Epithelial cell of esophagus (primary cell): ENCODE measurements around the gene CPED1.
"Not testable (repeated sequence)": the region's sequence is repeated elsewhere in the genome, so short reads cannot be mapped to it uniquely, and the experiment has no call there.

ENCODE experiments used
- DNase-seq: peaks from one replicate; pipeline ENCODE4 v3.0.0; 2010; ENCODE audit warnings: low read depth
- H3K4me3 ChIP-seq: 2 replicates; pipeline ENCODE4 v1.5.1; 2011; ENCODE audit warnings: mild to moderate bottlenecking, low read length, control low read depth
- TF ChIP-seq, protein P1 (sequence below): IDR thresholded peaks from 2 replicates; pipeline ENCODE4 v1.5.1; 2011; ENCODE audit warnings: low read depth, mild to moderate bottlenecking, low read length, control low read depth, inconsistent platforms; ENCODE audit not compliant: insufficient read depth; ENCODE audit errors: missing control alignments

Gene CPED1

DNA sequence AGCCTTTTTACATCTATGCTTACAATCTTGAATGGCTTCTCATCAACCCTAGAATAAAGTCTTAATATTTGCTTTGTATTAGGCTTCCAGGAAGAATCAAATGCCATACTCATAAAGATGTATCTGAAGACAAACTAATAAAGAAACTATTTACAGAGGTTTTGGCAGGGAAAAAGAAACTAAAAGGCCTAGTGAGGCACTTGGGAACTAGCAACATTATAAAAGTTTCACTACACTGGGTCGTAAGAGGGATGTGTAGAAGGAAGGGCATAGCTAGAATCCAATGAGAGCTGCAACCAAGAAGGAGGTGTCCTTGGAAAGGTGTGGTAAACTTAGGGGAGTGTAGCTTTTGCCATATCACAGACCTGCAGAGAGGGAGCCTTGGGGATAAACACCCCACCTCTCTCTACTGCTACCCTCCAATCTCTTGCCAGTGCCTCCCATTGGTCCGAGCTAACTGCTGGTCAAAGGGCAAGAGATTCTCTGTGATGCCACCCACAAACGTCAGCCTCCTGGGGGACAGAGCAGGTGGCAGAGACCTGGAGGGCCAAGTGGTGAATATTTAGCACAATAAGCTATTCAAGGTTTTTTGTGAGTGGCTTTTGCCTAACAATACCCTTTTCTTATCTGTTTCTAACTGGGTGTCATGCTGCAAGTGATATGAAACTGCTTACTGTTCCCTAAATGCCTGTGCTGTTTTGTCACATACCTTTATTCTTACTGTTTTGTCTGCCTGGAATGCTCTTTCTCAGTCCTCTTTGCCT lies 60.7 kb downstream of the CPED1 start:
- DNase-seq, result no peak
- H3K4me3 ChIP-seq, result no peak overlapping the region
- TF ChIP-seq, protein P1, sequence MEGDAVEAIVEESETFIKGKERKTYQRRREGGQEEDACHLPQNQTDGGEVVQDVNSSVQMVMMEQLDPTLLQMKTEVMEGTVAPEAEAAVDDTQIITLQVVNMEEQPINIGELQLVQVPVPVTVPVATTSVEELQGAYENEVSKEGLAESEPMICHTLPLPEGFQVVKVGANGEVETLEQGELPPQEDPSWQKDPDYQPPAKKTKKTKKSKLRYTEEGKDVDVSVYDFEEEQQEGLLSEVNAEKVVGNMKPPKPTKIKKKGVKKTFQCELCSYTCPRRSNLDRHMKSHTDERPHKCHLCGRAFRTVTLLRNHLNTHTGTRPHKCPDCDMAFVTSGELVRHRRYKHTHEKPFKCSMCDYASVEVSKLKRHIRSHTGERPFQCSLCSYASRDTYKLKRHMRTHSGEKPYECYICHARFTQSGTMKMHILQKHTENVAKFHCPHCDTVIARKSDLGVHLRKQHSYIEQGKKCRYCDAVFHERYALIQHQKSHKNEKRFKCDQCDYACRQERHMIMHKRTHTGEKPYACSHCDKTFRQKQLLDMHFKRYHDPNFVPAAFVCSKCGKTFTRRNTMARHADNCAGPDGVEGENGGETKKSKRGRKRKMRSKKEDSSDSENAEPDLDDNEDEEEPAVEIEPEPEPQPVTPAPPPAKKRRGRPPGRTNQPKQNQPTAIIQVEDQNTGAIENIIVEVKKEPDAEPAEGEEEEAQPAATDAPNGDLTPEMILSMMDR, result no peak

DNA sequence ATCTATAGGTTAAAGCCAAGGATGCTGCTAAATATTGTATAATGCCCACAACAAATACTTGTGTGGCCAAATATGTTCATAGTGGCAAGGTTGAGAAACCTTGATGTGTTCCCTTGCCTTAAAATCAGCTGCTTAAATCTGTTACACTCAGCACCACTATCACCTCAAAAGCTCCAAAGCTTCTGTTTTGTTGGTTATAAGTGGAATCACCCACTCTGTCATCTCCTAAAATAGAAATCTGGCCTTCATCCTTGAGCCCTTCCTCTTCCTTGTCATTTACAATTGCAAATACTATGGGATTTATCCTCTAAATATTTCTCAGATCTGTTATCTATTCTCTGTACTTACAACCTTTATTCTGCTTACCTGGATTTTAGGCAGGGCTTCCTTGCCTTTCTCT lies 61.4 kb downstream of the CPED1 start:
- TF ChIP-seq, protein P1, result no peak
- no peak overlapping the region for H3K4me3 ChIP-seq
- DNase-seq, result no peak

DNA sequence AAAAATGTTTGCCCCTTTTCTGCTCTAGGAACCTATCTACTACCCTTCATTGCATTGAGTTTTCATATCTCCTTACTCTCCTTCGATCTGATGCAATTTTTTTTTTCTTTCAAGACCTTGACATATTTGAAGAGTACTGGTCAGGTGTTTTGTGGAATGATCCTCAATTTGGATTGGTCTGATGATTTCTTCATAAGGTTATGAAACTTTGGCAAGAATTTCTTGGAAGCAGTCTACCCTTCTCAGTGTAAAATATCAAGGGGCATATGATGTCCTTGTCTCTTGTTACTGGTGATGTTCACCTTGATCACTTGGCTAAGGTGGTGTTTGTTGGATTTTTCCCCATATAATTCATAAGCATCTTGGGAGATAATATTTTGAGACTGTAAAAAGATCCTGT lies 64.7 kb downstream of the CPED1 start:
- TF ChIP-seq, protein P1, result no peak
- H3K4me3 ChIP-seq, result no peak overlapping the region
- no peak for DNase-seq

DNA sequence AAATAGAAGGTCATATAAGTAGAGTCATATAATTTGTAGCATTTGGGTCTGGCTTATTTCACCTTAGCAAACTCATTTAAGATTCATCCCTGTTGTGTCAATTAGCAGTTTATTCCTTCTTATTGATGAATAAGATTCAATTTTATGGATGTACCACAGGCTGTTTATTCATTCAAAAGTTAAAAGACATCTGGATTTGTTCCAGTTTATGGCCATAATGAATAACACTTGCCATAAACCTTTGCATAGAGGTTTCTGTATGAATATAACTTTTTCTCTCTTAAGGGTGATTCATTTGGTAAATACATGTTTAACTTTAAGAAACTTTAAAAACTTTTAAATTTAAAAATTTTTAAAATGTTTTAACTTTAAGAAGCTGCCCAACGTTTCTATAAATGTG lies 66.4 kb downstream of the CPED1 start:
- H3K4me3 ChIP-seq, result no peak overlapping the region
- DNase-seq, result no peak
- TF ChIP-seq, protein P1, result no peak

DNA sequence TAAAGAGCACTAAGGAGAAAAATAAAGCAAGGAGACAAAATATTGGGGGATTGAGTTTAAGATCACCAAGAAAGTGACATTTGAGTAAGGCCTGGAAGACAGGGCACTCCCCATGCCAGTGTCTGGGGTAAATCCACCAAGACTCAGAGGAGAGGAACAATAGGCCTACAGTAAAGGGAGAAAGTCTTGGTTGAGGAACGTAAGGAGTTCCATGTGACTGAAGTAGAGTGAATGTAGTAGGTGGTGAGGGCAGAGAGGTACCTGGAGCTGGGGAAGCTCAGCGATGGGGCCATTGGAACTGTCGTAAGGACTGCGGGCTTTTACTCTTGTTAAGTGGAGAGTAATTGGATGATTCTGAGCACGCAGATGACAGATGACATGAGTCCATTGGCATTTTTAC lies 69.4 kb downstream of the CPED1 start:
- TF ChIP-seq, protein P1, result no peak
- no peak for DNase-seq
- H3K4me3 ChIP-seq, result no peak overlapping the region

DNA sequence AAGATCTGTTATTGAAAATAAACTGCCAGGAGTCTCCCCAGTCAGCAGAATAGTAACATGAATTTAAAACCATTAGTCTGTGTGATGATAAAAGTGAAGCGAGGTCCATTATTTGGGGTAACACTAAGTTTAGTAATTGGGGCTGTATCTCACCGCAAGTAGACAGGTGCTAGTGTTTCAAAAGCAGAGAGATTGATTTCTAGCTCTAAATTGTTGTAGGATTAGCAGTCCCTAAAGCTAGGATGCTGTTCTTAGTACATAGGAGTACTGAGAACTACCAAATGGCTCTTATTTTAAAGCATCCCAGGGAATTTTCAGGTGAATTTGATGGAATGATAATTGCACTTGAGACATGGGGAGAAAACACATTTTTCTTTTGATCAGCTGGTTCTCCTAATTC lies 70.5 kb downstream of the CPED1 start:
- no peak for DNase-seq
- TF ChIP-seq, protein P1, result no peak
- no peak overlapping the region for H3K4me3 ChIP-seq

DNA sequence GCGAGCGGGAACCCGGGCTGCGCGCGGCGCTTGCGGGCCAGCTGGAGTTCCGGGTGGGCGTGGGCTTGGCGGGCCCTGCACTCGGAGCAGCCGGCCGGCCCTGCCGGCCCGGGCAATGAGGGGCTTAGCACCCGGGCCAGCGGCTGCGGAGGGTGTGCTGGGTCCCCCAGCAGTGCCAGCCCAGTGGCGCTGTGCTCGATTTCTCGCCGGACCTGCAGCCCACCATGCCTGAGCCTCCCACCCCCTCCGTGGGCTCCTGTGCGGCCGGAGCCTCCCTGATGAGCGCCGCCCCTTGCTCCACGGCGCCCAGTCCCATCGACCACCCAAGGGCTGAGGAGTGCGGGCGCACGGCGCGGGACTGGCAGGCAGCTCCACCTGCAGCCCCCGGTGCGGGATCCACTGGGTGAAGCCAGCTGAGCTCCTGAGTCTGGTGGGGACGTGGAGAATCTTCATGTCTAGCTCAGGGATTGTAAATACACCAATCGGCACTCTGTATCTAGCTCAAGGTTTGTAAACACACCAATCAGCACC lies 71.5 kb downstream of the CPED1 start:
- H3K4me3 ChIP-seq, DNase-seq: not testable (repeated sequence)
